ENCODE measurements around the gene CDKAL1. TPM values are rescaled to one million over a fixed set of nuclear protein-coding genes. Genes with fewer than 3 reads are reported as not detected.

CDKAL1 gene
- total RNA-seq, 1 experiment from 2014 or later: 13.8 TPM

- no peaks in the 10 kb centered on the region for H3K9me3 ChIP-seq (ENCODE audit: low read length)
- H3K79me2 ChIP-seq (ENCODE audit: low read length): no peaks in the 10 kb centered on the region
- intact Hi-C loops (cut with micrococcal nuclease): no loop called here
- no peak for TF ChIP-seq EZH2phosphoT487 (IDR thresholded peaks at IDR 0.05; ENCODE audit: borderline replicate concordance, low read length)
- no peak for TF ChIP-seq EZH2 (IDR thresholded peaks at IDR 0.05; ENCODE audit: low read length, unreplicated experiment)
- TF ChIP-seq CTCF (conservative IDR thresholded peaks at IDR 0.05; ENCODE audit: low read depth, low read length): no peak
- no peak overlapping the region for H3K4me3 ChIP-seq (ENCODE audit: low read length)
- BruUV-seq (replicated peaks): no TSS peak
- no peaks in the 10 kb centered on the region for H3F3A ChIP-seq (ENCODE audit: low read length, unreplicated experiment)
- no peak for ATAC-seq
- no peaks in the 10 kb centered on the region for H3K36me3 ChIP-seq (ENCODE audit: low read depth, low read length)
- H2AFZ ChIP-seq (ENCODE audit: low read length): no peak overlapping the region
- no peak overlapping the region for H3K27ac ChIP-seq (ENCODE audit: low read length)
- CTCF ChIA-PET: no interaction called here
- H3K9ac ChIP-seq (ENCODE audit: low read length): no peak overlapping the region
- H4K20me1 ChIP-seq (ENCODE audit: low read length): no peaks in the 10 kb centered on the region
- no peaks in the 10 kb centered on the region for H3K9me2 ChIP-seq (replicated peaks; ENCODE audit: low read length)
- H3K27me3 ChIP-seq (ENCODE audit: low read length): no peaks in the 10 kb centered on the region
- H3K4me1 ChIP-seq (ENCODE audit: insufficient read depth, low read length): peaks cover 5% of the 10 kb centered on the region
- no peak overlapping the region for H3K4me2 ChIP-seq (ENCODE audit: low read length)
- POLR2A ChIA-PET (ENCODE audit: unreplicated experiment): no interaction called here
- no peak for DNase-seq
Observed at GRCh38 chr6:20716865-20717264, 182.6 kb downstream of the CDKAL1 start.

- Histone ChIP-seq H3K27me3 (ENCODE audit: low read length) (no peaks in the 10 kb centered on the region), H3K36me3 (ENCODE audit: low read depth, low read length) (no peaks in the 10 kb centered on the region), H3K4me2 (ENCODE audit: low read length) (no peak overlapping the region), H3K4me1 (ENCODE audit: insufficient read depth, low read length) (no peaks in the 10 kb centered on the region), H3K79me2 (ENCODE audit: low read length) (no peaks in the 10 kb centered on the region), H4K20me1 (ENCODE audit: low read length) (no peaks in the 10 kb centered on the region), H3F3A (ENCODE audit: low read length, unreplicated experiment) (no peaks in the 10 kb centered on the region), H2AFZ (ENCODE audit: low read length) (no peak overlapping the region), H3K27ac (ENCODE audit: low read length) (no peak overlapping the region), H3K9ac (ENCODE audit: low read length) (no peak overlapping the region), H3K4me3 (ENCODE audit: low read length) (no peak overlapping the region), H3K9me2 (replicated peaks; ENCODE audit: low read length) (no peaks in the 10 kb centered on the region), H3K9me3 (ENCODE audit: low read length) (no peaks in the 10 kb centered on the region)
- intact Hi-C loops (cut with micrococcal nuclease): no loop called here
- ChIA-PET CTCF (no interaction called here), POLR2A (ENCODE audit: unreplicated experiment) (no interaction called here)
- DNase-seq: no peak
- TF ChIP-seq EZH2 (IDR thresholded peaks at IDR 0.05; ENCODE audit: low read length, unreplicated experiment) (no peak), CTCF (conservative IDR thresholded peaks at IDR 0.05; ENCODE audit: low read depth, low read length) (no peak), EZH2phosphoT487 (IDR thresholded peaks at IDR 0.05; ENCODE audit: borderline replicate concordance, low read length) (no peak)
- ATAC-seq: no peak
- no TSS peak for BruUV-seq (replicated peaks)
Observed at GRCh38 chr6:20717743-20718142, 183.5 kb downstream of the CDKAL1 start.

- DNase-seq (no peak), ATAC-seq (no peak)
- no peaks in the 10 kb centered on the region for H3F3A ChIP-seq (ENCODE audit: low read length, unreplicated experiment)
- intact Hi-C loops (cut with micrococcal nuclease): no loop called here
- H3K9me2 ChIP-seq (replicated peaks; ENCODE audit: low read length): no peaks in the 10 kb centered on the region
- TF ChIP-seq EZH2 (IDR thresholded peaks at IDR 0.05; ENCODE audit: low read length, unreplicated experiment) (no peak), EZH2phosphoT487 (IDR thresholded peaks at IDR 0.05; ENCODE audit: borderline replicate concordance, low read length) (no peak), CTCF (conservative IDR thresholded peaks at IDR 0.05; ENCODE audit: low read depth, low read length) (no peak)
- no peak overlapping the region for H3K4me2 ChIP-seq (ENCODE audit: low read length)
- CTCF ChIA-PET: no interaction called here
- no peaks in the 10 kb centered on the region for H3K36me3 ChIP-seq (ENCODE audit: low read depth, low read length)
- H3K4me3 ChIP-seq (ENCODE audit: low read length): no peak overlapping the region
- no peak overlapping the region for H3K9ac ChIP-seq (ENCODE audit: low read length)
- no peaks in the 10 kb centered on the region for H3K79me2 ChIP-seq (ENCODE audit: low read length)
- H2AFZ ChIP-seq (ENCODE audit: low read length): no peak overlapping the region
- BruUV-seq (replicated peaks): no TSS peak
- POLR2A ChIA-PET (ENCODE audit: unreplicated experiment): interaction anchor here (0.6 kb wide), 1 partner anchor 593 kb away, joined by 4 read pairs; no protein-coding TSS in a partner anchor
- no peaks in the 10 kb centered on the region for H3K27me3 ChIP-seq (ENCODE audit: low read length)
- H3K9me3 ChIP-seq (ENCODE audit: low read length): no peaks in the 10 kb centered on the region
- H3K4me1 ChIP-seq (ENCODE audit: insufficient read depth, low read length): no peaks in the 10 kb centered on the region
- no peaks in the 10 kb centered on the region for H4K20me1 ChIP-seq (ENCODE audit: low read length)
- no peak overlapping the region for H3K27ac ChIP-seq (ENCODE audit: low read length)
Observed at GRCh38 chr6:20718705-20719653, 184.7 kb downstream of the CDKAL1 start.
